SK-N-SH treated with all-trans-retinoic acid at 6 μM for 48 hours (cell line): Measurements from ENCODE around the gene B4GALT2.

ENCODE experiments used
- ATAC-seq: fragments of 200-7000 bp; cut with Tn5 transposase; 3 replicates; pipeline ENCODE4 v1.9.1; 2020; ENCODE audit warnings: mild to moderate bottlenecking, moderate library complexity
- ARNTL ChIP-seq: fragments of 450-650 bp; formaldehyde crosslinking; IDR thresholded peaks from 2 replicates; pipeline ENCODE4 v1.5.0; 2020; ENCODE audit warnings: low read depth, mild to moderate bottlenecking, moderate library complexity, borderline replicate concordance
- BACH2 ChIP-seq: fragments of 250-450 bp; sonication (Bioruptor Pico); IDR thresholded peaks from 2 replicates; pipeline ENCODE4 v1.9.0; 2021; ENCODE audit warnings: mild to moderate bottlenecking, borderline replicate concordance
- CSDC2 ChIP-seq: fragments of 250-450 bp; sonication (Bioruptor Pico); IDR thresholded peaks from 2 replicates; pipeline ENCODE4 v1.5.0; 2020; ENCODE audit warnings: mild to moderate bottlenecking, moderate library complexity
- ESRRG ChIP-seq: fragments of 250-450 bp; sonication (Bioruptor Pico); IDR thresholded peaks from 2 replicates; pipeline ENCODE4 v1.6.1; 2021; ENCODE audit warnings: mild to moderate bottlenecking
- GLIS3 ChIP-seq: fragments of 250-450 bp; sonication (Bioruptor Pico); IDR thresholded peaks from 2 replicates; pipeline ENCODE4 v1.5.0; 2020; ENCODE audit warnings: mild to moderate bottlenecking, moderate library complexity
- ISL1 ChIP-seq: fragments of 250-450 bp; sonication (Bioruptor Pico); IDR thresholded peaks from 2 replicates; pipeline ENCODE4 v2.1.2; 2022; ENCODE audit warnings: mild to moderate bottlenecking, moderate library complexity
- OSR1 ChIP-seq: fragments of 250-450 bp; sonication (Bioruptor Pico); IDR thresholded peaks from 2 replicates; pipeline ENCODE4 v1.8.0; 2022; ENCODE audit warnings: moderate library complexity, mild to moderate bottlenecking, inconsistent platforms
- POU6F1 ChIP-seq: fragments of 250-450 bp; sonication (Bioruptor Pico); IDR thresholded peaks from 2 replicates; pipeline ENCODE4 v1.8.0; 2021; ENCODE audit warnings: low read depth, mild to moderate bottlenecking, moderate library complexity, borderline replicate concordance
- PPARA ChIP-seq: fragments of 250-450 bp; sonication (Bioruptor Pico); IDR thresholded peaks from 2 replicates; pipeline ENCODE4 v1.5.0; 2020; ENCODE audit warnings: mild to moderate bottlenecking, borderline replicate concordance
- SNAI2 ChIP-seq: fragments of 250-450 bp; sonication (Bioruptor Pico); IDR thresholded peaks from 2 replicates; pipeline ENCODE4 v1.5.0; 2020; ENCODE audit warnings: mild to moderate bottlenecking, moderate library complexity
- TCF4 ChIP-seq: fragments of 250-450 bp; sonication (Bioruptor Pico); IDR thresholded peaks from 2 replicates; pipeline ENCODE4 v1.8.0; 2021; ENCODE audit warnings: mild to moderate bottlenecking, moderate library complexity, borderline replicate concordance
- TOX ChIP-seq: fragments of 250-450 bp; sonication (Bioruptor Pico); IDR thresholded peaks from 2 replicates; pipeline ENCODE4 v1.8.0; 2021; ENCODE audit warnings: mild to moderate bottlenecking, moderate library complexity, borderline replicate concordance
- ZC3H10 ChIP-seq: fragments of 250-450 bp; sonication (Bioruptor Pico); IDR thresholded peaks from 2 replicates; pipeline ENCODE4 v1.5.1; 2021; ENCODE audit warnings: mild to moderate bottlenecking, moderate library complexity
- ZFP3 ChIP-seq: fragments of 250-450 bp; sonication (Bioruptor Pico); IDR thresholded peaks from 2 replicates; pipeline ENCODE4 v1.5.0; 2020; ENCODE audit warnings: mild to moderate bottlenecking, moderate library complexity
- ZFP30 ChIP-seq: fragments of 450-650 bp; formaldehyde crosslinking; IDR thresholded peaks from 2 replicates; pipeline ENCODE4 v1.5.0; 2022; ENCODE audit warnings: mild to moderate bottlenecking, moderate library complexity
- ZNF565 ChIP-seq: fragments of 450-650 bp; formaldehyde crosslinking; conservative IDR thresholded peaks from 2 replicates; pipeline ENCODE4 v1.5.0; 2020; ENCODE audit warnings: low read depth, mild to moderate bottlenecking, moderate library complexity
- ZNF8 ChIP-seq: fragments of 450-650 bp; formaldehyde crosslinking; IDR thresholded peaks from 2 replicates; pipeline ENCODE4 v1.5.0; 2020; ENCODE audit warnings: mild to moderate bottlenecking, moderate library complexity
- TF ChIP-seq, protein P1 (sequence below): fragments of 250-450 bp; sonication (Bioruptor Pico); IDR thresholded peaks from 2 replicates; pipeline ENCODE4 v1.5.0; 2020; ENCODE audit warnings: mild to moderate bottlenecking, moderate library complexity
- TF ChIP-seq, protein P2 (sequence below): fragments of 250-450 bp; sonication (Bioruptor Pico); IDR thresholded peaks from 2 replicates; pipeline ENCODE4 v1.5.1; 2021; ENCODE audit warnings: mild to moderate bottlenecking, moderate library complexity
- TF ChIP-seq, protein P3 (sequence below): fragments of 250-450 bp; sonication (Bioruptor Pico); IDR thresholded peaks from 2 replicates; pipeline ENCODE4 v1.8.0; 2020; ENCODE audit warnings: mild to moderate bottlenecking, moderate library complexity, borderline replicate concordance
- TF ChIP-seq, protein P4 (sequence below): fragments of 250-450 bp; sonication (Bioruptor Pico); IDR thresholded peaks from 2 replicates; pipeline ENCODE4 v1.5.1; 2020; ENCODE audit warnings: low read depth, mild to moderate bottlenecking, moderate library complexity

B4GALT2 gene

GRCh38 chr1:43991200-43991475 lies 12.1 kb downstream of the B4GALT2 start:
- TF ChIP-seq ESRRG (CRISPR knock-in tag): no peak
- no peak for TF ChIP-seq ZNF565 (CRISPR knock-in tag)
- no peak for TF ChIP-seq SNAI2
- no peak for TF ChIP-seq ZFP3
- no peak for TF ChIP-seq TOX
- TF ChIP-seq CSDC2 (CRISPR knock-in tag): no peak
- TF ChIP-seq, protein P1, sequence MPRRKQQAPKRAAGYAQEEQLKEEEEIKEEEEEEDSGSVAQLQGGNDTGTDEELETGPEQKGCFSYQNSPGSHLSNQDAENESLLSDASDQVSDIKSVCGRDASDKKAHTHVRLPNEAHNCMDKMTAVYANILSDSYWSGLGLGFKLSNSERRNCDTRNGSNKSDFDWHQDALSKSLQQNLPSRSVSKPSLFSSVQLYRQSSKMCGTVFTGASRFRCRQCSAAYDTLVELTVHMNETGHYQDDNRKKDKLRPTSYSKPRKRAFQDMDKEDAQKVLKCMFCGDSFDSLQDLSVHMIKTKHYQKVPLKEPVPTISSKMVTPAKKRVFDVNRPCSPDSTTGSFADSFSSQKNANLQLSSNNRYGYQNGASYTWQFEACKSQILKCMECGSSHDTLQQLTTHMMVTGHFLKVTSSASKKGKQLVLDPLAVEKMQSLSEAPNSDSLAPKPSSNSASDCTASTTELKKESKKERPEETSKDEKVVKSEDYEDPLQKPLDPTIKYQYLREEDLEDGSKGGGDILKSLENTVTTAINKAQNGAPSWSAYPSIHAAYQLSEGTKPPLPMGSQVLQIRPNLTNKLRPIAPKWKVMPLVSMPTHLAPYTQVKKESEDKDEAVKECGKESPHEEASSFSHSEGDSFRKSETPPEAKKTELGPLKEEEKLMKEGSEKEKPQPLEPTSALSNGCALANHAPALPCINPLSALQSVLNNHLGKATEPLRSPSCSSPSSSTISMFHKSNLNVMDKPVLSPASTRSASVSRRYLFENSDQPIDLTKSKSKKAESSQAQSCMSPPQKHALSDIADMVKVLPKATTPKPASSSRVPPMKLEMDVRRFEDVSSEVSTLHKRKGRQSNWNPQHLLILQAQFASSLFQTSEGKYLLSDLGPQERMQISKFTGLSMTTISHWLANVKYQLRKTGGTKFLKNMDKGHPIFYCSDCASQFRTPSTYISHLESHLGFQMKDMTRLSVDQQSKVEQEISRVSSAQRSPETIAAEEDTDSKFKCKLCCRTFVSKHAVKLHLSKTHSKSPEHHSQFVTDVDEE: no peak
- TF ChIP-seq ISL1 (CRISPR knock-in tag): no peak
- TF ChIP-seq, protein P2, sequence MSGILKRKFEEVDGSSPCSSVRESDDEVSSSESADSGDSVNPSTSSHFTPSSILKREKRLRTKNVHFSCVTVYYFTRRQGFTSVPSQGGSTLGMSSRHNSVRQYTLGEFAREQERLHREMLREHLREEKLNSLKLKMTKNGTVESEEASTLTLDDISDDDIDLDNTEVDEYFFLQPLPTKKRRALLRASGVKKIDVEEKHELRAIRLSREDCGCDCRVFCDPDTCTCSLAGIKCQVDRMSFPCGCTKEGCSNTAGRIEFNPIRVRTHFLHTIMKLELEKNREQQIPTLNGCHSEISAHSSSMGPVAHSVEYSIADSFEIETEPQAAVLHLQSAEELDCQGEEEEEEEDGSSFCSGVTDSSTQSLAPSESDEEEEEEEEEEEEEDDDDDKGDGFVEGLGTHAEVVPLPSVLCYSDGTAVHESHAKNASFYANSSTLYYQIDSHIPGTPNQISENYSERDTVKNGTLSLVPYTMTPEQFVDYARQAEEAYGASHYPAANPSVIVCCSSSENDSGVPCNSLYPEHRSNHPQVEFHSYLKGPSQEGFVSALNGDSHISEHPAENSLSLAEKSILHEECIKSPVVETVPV (CRISPR knock-in tag): no peak
- no peak for TF ChIP-seq TCF4 (CRISPR knock-in tag)
- TF ChIP-seq ZNF8 (CRISPR knock-in tag): no peak
- no peak for TF ChIP-seq POU6F1
- no peak for TF ChIP-seq PPARA (CRISPR knock-in tag)
- no peak for TF ChIP-seq ZFP30 (CRISPR knock-in tag)
- TF ChIP-seq, protein P3, sequence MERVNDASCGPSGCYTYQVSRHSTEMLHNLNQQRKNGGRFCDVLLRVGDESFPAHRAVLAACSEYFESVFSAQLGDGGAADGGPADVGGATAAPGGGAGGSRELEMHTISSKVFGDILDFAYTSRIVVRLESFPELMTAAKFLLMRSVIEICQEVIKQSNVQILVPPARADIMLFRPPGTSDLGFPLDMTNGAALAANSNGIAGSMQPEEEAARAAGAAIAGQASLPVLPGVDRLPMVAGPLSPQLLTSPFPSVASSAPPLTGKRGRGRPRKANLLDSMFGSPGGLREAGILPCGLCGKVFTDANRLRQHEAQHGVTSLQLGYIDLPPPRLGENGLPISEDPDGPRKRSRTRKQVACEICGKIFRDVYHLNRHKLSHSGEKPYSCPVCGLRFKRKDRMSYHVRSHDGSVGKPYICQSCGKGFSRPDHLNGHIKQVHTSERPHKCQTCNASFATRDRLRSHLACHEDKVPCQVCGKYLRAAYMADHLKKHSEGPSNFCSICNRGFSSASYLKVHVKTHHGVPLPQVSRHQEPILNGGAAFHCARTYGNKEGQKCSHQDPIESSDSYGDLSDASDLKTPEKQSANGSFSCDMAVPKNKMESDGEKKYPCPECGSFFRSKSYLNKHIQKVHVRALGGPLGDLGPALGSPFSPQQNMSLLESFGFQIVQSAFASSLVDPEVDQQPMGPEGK (CRISPR knock-in tag): no peak
- no peak for TF ChIP-seq OSR1 (CRISPR knock-in tag)
- no peak for TF ChIP-seq GLIS3 (CRISPR knock-in tag)
- TF ChIP-seq BACH2 (CRISPR knock-in tag): no peak
- TF ChIP-seq ZC3H10: no peak
- TF ChIP-seq, protein P4, sequence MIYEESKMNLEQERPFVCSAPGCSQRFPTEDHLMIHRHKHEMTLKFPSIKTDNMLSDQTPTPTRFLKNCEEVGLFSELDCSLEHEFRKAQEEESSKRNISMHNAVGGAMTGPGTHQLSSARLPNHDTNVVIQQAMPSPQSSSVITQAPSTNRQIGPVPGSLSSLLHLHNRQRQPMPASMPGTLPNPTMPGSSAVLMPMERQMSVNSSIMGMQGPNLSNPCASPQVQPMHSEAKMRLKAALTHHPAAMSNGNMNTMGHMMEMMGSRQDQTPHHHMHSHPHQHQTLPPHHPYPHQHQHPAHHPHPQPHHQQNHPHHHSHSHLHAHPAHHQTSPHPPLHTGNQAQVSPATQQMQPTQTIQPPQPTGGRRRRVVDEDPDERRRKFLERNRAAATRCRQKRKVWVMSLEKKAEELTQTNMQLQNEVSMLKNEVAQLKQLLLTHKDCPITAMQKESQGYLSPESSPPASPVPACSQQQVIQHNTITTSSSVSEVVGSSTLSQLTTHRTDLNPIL (CRISPR knock-in tag): no peak
- ATAC-seq: peak; percentile 53

DNA sequence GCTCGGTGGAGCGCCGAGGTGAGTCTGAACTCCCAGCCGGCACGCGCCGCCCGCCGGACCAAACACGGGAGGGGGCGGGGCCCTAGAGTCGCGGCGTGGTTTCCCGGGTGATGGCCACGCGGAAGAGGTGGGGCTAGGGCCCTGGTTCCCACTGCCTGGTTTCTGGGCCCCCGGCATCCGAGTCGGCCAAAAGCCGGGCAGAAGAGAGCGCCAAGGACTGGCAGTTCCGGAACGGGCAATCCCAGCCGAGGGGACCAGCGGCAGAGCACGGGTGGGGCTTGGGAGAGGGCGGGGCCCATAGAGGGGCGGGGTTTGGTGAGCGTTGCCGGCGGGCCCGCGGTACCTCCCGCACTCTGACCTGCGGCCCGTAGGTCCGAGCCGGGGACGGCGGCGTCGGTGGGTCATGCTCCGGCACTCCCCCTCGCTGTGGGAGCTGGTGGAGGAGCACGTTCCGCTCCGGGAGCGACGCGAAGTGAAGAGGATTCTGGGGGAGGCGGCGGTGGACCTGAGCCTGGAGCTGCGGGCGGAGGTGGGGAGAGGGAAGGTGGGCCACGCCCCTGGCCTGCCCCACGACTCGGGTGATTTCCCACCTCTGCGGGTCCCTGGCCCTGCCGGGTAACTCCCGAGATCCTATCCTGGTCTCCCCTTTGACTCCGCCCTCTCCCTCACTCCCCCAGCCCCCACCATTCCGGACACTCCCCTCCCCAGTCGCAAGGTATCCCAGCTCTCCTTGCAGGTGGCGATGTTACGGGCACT lies 12.6 kb downstream of the B4GALT2 start, which contains the start of gene CCDC24:
CCDC24 (plus strand) TSS at position 124 of the 756 bp plus-strand sequence; CDS start at position 404, 280 bp downstream.
- ATAC-seq: peak; percentile 84
- peak; percentile 84; the same call in 1 of the 2 replicates for TF ChIP-seq ARNTL (CRISPR knock-in tag)
- no peak for TF ChIP-seq ZFP3
- TF ChIP-seq, all 23 proteins: peak for 1

GRCh38 chr1:43992232-43992995 lies 13.4 kb downstream of the B4GALT2 start:
- ATAC-seq: no peak
- TF ChIP-seq, protein P4 (CRISPR knock-in tag): no peak
- no peak for TF ChIP-seq ARNTL (CRISPR knock-in tag)
